GM12892 (cell line): ENCODE measurements around the gene UCHL1. TPM values are rescaled to one million over a fixed set of nuclear protein-coding genes. Genes with fewer than 3 reads are reported as not detected.

ENCODE experiments used
- DNase-seq: peaks from one replicate; pipeline ENCODE4 v3.0.0; 2011; ENCODE audit not compliant: insufficient read length
- FAIRE-seq: peaks from 2 replicates; lab custom pipeline; 2011; peaks lifted over from hg19 to GRCh38; lab: Jason Lieb, UNC
- POLR2A ChIP-seq: IDR thresholded peaks from 2 replicates; pipeline ENCODE4 v1.6.1; 2011; ENCODE audit warnings: low read depth, low read length, control low read depth
- POLR2AphosphoS5 ChIP-seq: IDR thresholded peaks from 2 replicates; pipeline ENCODE4 v1.6.1; 2011; ENCODE audit warnings: low read depth, low read length, control low read depth
- TAF1 ChIP-seq: IDR thresholded peaks from 2 replicates; pipeline ENCODE4 v1.6.1; 2011; ENCODE audit warnings: low read depth, mild to moderate bottlenecking, control low read depth, low read length, borderline replicate concordance
- polyA plus RNA-seq: library from polyadenylated mRNA; unstranded; fragments of >200 nt; gene quantifications from one replicate; pipeline ENCODE4 v1.2.1, GENCODE V29; 2012; ENCODE audit warnings: missing spikeins, inconsistent platforms; ENCODE audit not compliant: missing spikeins

The UCHL1 gene
- 126 TPM for polyA plus RNA-seq

- DNase-seq (peak; percentile 47), FAIRE-seq (no peak)
- TF ChIP-seq POLR2A = peak; percentile 90
- peak; percentile 89 for TF ChIP-seq POLR2AphosphoS5
- peak; percentile 70; the same call in 1 of the 2 replicates for TF ChIP-seq TAF1
Observed at GRCh38 chr4:41256740-41257256, at the start of gene UCHL1. Gene UCHL1 (plus strand): TSS chr4:41256928. CDS start chr4:41256977, 49 bp downstream.

GRCh38 chr4:41207291-41207831 is 49.4 kb upstream of the UCHL1 start:
- FAIRE-seq (peak; percentile 66), DNase-seq (no peak)
- TF ChIP-seq POLR2AphosphoS5 = no peak
- no peak for TF ChIP-seq TAF1
- no peak for TF ChIP-seq POLR2A

GRCh38 chr4:41209187-41209586 is 47.5 kb upstream of the UCHL1 start:
- no peak for FAIRE-seq
- no peak for DNase-seq
- no peak for TF ChIP-seq POLR2A
- no peak for TF ChIP-seq TAF1
- no peak for TF ChIP-seq POLR2AphosphoS5

GRCh38 chr4:41209901-41210300 is 46.8 kb upstream of the UCHL1 start:
- DNase-seq (no peak), FAIRE-seq (no peak)
- no peak for TF ChIP-seq POLR2AphosphoS5
- TF ChIP-seq TAF1 = no peak
- no peak for TF ChIP-seq POLR2A

GRCh38 chr4:41211951-41212615 is 44.6 kb upstream of the UCHL1 start:
- no peak for DNase-seq
- no peak for FAIRE-seq
- TF ChIP-seq POLR2A (no peak), TAF1 (no peak), POLR2AphosphoS5 (no peak)

GRCh38 chr4:41212616-41213203 is 44.0 kb upstream of the UCHL1 start:
- peak; percentile 92 for FAIRE-seq
- DNase-seq = no peak

GRCh38 chr4:41213625-41214135 is 43.0 kb upstream of the UCHL1 start:
- FAIRE-seq (no peak), DNase-seq (peak; percentile 21)
- TF ChIP-seq POLR2A = no peak
- TF ChIP-seq TAF1 = no peak
- TF ChIP-seq POLR2AphosphoS5 = no peak

More at GRCh38 chr4:41212616-41213203, 44.0 kb upstream of the UCHL1 start:
- TF ChIP-seq POLR2AphosphoS5 (no peak), TAF1 (no peak), POLR2A (no peak)

GRCh38 chr4:41214136-41214824 is 42.4 kb upstream of the UCHL1 start, which contains the start of gene APBB2:
Gene APBB2 (minus strand): TSS chr4:41214542. CDS start chr4:41033254, 181,288 bp downstream.
- FAIRE-seq (peak; percentile 82), DNase-seq (peak; percentile 77)
- no peak for TF ChIP-seq TAF1
- peak; percentile 76 for TF ChIP-seq POLR2A
- TF ChIP-seq POLR2AphosphoS5 = peak; percentile 66; the same call in 1 of the 2 replicates

GRCh38 chr4:41214825-41215146 is 41.9 kb upstream of the UCHL1 start:
- FAIRE-seq = no peak
- TF ChIP-seq POLR2A (no peak), POLR2AphosphoS5 (no peak), TAF1 (no peak)
- DNase-seq = no peak

GRCh38 chr4:41215155-41215554 is 41.6 kb upstream of the UCHL1 start:
- FAIRE-seq = no peak
- no peak for DNase-seq
- TF ChIP-seq POLR2A (no peak), POLR2AphosphoS5 (no peak), TAF1 (no peak)

GRCh38 chr4:41215969-41216293 is 40.8 kb upstream of the UCHL1 start:
- no peak for FAIRE-seq
- no peak for DNase-seq
- TF ChIP-seq TAF1 (no peak), POLR2AphosphoS5 (no peak), POLR2A (no peak)
